Measurements from ENCODE around the gene TRIM65. TPM values are rescaled to one million over a fixed set of nuclear protein-coding genes. Genes with fewer than 3 reads are reported as not detected.

TRIM65 gene
- total RNA-seq, 1 donor from 2014 or later = 9.2 TPM

DNA sequence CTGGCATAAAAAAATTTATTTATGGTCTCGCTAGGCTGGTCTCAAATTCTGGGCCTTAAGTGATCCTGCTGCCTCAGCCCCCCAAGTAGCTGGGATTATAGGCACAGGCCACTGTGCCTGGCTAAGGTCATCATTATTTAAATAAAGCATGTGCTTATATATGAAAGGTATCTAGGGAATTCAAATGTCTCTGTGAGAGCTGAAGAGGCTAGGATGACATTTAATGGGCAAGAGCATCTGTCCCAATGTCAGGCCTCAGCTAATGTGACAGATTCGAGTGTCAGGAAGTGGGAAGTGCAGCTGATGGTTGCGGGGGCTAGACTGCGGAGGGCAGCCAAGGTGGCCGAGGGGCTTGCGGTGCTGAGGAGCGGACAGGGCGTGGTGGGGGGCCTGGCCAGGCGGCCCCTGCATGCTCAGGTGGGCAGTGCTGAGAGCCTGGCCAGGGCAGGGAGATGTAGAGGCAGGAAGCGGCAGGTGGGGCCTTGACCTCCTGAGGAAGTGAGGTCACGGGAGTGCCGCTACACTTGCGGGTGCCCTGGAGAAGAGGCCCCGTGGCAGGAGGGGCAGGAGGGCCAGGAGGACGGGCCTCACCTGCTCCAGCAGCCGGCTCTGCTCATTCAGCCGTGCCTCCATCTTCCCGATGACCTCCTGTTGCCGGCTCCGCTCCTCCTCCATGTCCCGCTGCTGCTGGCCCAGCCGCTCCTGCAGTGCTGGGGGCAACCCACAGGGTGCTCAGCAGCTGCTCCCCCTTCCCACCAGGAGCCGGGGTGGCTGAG is 20.6 kb upstream of the TRIM65 start:
- no peak for DNase-seq

GRCh38 chr17:75915268-75915667 is 18.5 kb upstream of the TRIM65 start:
- DNase-seq = no peak

- DNase-seq = no peak
These were observed 18.0 kb upstream of the TRIM65 start for GRCh38 chr17:75914643-75915267.

DNA sequence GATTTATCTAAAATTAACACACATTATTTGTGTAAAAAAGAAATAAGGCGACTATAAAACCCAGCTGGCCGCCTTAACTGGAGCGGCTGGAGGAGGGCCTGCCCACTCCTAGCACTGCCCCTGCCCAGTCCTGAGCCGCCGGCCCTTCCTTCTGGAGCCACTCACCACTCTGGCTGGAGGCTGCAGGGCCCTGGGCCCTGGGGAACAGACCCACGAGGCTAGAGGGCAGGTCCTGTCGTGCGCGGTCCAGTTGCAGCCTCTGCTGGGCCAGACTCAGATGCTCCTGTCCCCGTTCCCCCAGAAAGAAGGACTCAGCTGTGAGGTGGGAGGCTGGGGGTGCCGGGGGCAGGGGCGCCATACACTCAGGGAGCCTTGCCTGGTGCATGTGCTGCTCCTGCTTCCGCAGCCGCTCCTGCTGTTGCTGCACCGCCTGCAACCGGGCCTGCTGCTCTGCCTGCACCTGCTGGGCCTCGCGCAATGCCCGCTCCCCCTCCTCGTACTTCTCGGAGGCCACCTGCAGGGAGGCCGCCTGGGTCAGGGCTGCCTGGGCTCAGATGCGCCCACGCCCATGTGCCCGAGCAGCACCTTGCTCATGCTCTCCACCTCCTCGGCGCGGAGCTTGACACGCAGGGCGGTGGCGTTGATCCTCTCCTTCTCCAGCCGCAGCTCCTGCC is 16.9 kb upstream of the TRIM65 start:
- no peak for DNase-seq

- no peak for DNase-seq
These were observed 13.9 kb upstream of the TRIM65 start for GRCh38 chr17:75910699-75911098.

- DNase-seq = no peak
These were observed 13.1 kb upstream of the TRIM65 start for GRCh38 chr17:75909812-75910274.

DNA sequence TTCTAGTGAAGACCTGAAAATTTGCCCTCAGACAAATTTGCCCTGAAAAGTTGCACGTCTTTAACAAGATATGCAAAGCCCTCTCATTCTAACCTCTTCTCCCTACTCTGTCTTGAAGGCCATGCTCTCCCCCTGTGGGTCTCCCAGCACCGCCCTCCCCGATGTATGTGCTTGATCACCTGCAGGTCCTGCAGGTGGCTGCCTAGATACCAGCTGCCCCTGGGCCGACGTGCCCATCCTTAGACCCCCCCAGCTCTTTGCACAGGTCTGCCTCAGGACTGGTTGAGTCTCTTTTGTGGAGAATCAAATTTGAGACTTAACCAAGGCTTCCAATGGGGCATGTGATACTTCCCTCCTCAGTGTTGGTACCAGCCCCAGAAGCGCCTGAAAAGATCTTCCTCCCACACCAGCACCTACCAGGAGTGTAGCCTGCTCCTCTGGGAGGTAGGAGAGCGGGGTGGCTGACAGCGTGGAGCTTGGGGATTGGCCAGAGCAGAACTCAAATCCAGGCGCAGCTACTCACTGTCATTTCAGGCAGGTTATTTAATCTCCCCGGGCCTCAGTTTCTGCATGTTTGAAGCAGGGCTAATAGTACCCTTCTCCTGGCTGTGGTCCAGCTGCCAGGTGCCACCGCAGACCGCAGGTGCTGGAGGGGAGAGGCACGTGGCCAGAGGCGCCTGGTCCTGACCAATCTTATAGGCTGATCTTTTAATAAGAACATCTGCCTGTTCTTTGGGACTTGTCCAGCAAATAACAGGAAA is 12.5 kb upstream of the TRIM65 start:
- no peak for DNase-seq

DNA sequence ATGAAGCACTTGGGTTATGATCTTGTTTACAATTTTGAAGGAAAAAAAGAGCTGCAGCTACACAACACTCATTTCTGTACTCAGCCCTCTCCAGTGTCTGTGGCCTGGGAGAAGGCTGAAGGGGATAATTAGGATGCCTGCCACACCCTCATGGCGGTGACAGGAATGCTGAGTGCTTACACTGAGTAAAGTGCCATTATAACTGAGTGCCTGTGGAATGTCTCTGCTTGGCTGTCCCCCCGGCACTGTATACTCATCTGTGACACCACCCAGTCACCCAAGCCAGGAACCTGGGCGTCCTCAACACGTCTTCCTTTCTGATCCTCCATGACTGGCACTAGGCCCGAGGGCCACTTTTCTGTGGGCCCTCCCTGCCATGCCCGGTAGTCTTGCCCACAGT is 11.4 kb upstream of the TRIM65 start:
- DNase-seq = no peak

GRCh38 chr17:75906143-75906884 is 9.6 kb upstream of the TRIM65 start:
- no peak for DNase-seq

DNA sequence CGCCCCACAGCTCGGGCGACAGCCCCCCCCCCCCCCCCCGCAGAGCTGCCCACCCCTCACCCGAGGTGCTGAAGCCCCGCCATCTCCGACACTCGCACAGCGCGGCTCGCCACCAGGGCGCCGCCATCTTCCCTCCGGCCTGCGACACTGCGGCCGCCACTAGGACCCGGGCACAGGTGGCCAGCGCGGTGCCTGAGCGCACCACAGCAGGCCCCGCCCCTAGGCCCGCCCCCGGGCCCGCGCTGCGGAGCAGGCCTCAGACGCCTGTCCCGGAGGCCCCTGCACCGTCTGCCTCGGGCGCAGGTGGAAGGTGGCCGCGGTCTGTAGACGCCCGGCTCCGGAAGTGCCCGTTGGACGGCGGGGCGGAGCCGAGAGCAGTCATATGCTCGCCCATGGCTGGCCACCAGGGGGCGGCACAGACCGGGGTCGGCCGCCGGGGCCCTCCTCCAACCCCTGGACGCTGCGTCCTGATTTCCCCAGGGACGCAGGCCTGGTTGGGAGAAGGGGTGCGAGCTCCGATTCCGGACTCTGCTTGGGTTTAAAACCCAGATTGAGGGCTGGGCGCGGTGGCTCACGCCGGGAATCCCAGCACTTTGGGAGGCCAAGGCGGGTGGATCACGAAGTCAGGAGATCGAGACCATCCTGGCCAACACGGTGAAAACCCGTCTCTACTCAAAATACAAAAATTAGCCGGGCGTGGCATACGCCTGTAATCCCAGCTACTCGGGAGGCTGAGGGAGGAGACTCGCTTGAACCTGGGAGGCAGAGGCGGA is 8.2 kb upstream of the TRIM65 start, which contains the start of gene MRPL38:
Gene MRPL38 (minus strand): TSS at position 136 of the 773 bp plus-strand sequence. CDS start 9 bp downstream, at position 127.
- peak; percentile 67 for DNase-seq

- DNase-seq = no peak
These were observed 5.7 kb upstream of the TRIM65 start for GRCh38 chr17:75902406-75902805.

- no peak for DNase-seq
These were observed 5.0 kb upstream of the TRIM65 start for GRCh38 chr17:75901727-75902126.

DNA sequence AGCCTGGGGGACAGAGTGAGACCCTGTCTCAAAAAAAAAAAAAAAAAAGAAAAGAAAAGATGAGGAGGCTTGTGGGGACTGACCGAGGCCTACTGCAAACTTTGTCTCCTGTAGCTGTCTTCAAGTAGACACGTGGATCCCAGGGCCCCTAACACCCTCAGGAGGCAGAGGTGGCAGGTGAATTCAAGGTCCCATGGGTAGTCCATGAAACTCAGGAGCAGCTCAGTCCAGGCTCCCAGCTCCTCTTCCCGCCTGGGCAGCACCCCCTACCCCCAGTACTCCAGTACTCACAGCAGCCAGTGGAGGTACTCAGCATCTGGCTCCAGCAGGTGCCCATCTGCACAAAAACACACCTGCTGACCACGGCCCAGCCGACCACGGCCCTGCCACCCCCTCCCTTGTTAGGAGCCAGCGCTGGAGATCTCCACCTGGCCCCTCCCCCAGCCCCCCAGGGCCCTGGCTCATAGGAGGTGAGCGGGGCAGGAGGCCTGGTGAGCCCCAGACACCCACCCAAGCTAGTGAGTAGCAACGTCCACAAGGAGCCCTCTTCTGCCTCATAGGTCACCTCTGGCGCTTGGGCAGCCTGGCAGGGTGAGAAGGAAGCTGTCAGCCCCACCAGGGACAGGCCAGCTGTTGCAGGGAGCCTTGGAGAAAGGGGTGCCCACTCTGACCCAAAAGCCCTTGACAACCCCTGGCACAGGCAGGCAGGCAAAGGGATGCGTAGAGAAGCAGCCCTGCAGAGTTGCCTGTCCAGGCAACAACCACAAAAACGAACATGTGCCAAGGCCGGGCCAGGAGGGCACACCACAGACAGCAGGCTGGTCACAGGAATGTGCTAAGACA is 4.2 kb upstream of the TRIM65 start:
- no peak for DNase-seq

GRCh38 chr17:75899767-75900468 is 3.2 kb upstream of the TRIM65 start:
- DNase-seq = no peak

GRCh38 chr17:75899353-75899752 is 2.6 kb upstream of the TRIM65 start:
- DNase-seq = no peak

DNA sequence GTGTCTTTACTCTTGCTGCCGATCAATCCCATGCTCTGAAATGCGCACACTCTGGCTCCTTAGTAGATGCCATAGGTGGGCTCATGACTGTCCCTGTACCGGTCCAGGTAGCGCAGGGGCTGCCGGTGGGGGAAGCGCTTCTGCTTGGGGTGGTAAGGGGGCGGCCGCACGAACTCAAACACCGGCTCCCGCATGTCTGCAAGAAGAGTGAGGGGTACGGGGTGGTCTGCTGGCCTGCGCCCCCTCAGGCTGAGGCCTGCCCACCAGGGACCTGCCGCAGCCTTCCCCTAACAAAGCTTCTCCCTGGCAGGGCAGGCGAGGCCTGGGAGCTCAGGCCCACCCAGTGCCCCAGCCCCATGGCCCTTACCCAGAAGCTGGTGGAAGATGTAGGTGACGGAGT is 2.0 kb upstream of the TRIM65 start:
- DNase-seq = no peak

DNA sequence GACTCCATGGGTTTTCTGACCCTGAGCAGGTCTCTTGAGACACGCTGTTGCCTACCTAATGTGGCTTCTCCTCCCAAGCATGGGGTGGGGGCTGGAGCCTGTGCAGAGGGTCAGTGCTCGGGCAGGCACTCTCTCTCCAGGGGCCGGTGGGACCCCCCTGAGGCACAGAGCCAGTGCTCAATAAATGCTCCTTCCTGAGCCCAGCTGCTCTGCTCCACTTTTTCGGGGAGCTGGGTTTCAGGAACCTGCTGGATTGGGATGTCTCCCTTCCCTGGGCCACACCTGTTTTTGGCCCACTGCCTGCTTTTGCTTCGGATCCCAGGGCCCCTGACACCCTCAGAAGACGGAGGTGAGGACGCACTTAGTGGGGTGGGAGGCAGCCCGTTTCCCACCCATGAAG is 1.3 kb upstream of the TRIM65 start:
- DNase-seq = no peak

DNA sequence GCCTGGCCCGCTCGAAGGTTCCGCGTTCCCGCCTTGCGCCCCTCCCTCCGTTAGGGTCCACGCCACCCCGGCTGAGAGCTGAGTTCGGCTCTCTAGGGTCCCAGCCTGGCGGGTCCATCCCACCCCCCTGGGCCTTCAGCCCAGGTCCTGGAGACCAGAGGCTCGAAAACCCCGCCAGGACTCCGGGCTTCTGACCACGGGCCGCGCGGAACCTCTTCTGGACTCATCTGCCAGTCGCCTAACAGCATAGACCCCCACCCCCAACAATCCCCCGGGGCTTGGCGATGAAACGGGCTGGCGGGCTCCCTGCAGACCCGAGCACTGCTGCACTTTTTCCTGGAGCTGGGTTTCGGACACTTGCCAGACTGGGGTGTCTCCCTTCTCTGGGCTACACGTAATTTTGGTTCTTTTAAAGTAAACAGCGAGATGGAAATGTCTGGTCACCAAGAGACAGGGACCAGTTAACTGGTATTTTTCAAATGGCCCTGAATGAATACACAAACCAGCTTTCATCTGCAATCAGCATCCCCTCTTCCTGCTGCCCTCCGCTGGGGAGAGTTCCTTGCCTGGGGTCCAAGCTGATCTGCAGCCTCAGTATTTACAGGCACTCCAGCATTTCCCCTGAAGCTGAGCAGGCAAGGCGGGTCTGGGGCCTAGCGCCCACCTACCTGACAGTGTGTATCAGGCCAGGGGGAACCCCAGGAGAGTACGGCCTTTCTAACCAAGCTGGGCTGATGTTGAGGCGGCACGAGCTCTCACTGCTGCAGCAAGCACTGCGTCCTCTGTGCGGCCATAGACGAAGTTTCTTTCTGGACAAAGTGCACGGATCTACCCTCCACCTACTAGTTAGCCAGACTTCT is 639 bp upstream of the TRIM65 start:
- no peak for DNase-seq
